Measurements from ENCODE around the gene PSMD7. TPM values are rescaled to one million over a fixed set of nuclear protein-coding genes. Genes with fewer than 3 reads are reported as not detected.

Gene PSMD7
- polyA plus RNA-seq (ENCODE audit: insufficient read length in 12 of 12) = 100 to 1,000 TPM in 1 of 12 donors, 10 to 100 TPM in 10, not detected in 1; 57.6 to 104 (median 93.7) TPM
- long read RNA-seq, donor 1, transcript PSMD7-201 (7 exons, 1,670 nt) = major isoform, 53 of 106 reads
- long read RNA-seq, donor 1, transcript PSMD7-202 (2 exons, 724 nt) = minor isoform, 15 of 106 reads
- long read RNA-seq, donor 1, partial matches to known transcripts = 33 of 106 reads
- long read RNA-seq, donor 1, other reads (novel, unspliced or antisense) = 0 of 106 reads
- long read RNA-seq, donor 2, transcript PSMD7-202 (2 exons, 724 nt) = minor isoform, 9 of 83 reads
- long read RNA-seq, donor 2, transcript PSMD7-201 (7 exons, 1,670 nt) = major isoform, 57 of 83 reads
- long read RNA-seq, donor 2, partial matches to known transcripts = 17 of 83 reads
- long read RNA-seq, donor 2, other reads (novel, unspliced or antisense) = 0 of 83 reads
- long read RNA-seq, donor 3, transcript PSMD7-201 (7 exons, 1,670 nt) = major isoform, 34 of 56 reads
- long read RNA-seq, donor 3, transcript PSMD7-202 (2 exons, 724 nt) = minor isoform, 5 of 56 reads
- long read RNA-seq, donor 3, partial matches to known transcripts = 15 of 56 reads
- long read RNA-seq, donor 3, other reads (novel, unspliced or antisense) = 0 of 56 reads
- long read RNA-seq, donor 4, transcript PSMD7-201 (7 exons, 1,670 nt) = major isoform, 24 of 52 reads
- long read RNA-seq, donor 4, partial matches to known transcripts = 24 of 52 reads
- long read RNA-seq, donor 4, other reads (novel, unspliced or antisense) = 0 of 52 reads
- long read RNA-seq, donor 5, transcript PSMD7-201 (7 exons, 1,670 nt) = major isoform, 106 of 156 reads
- long read RNA-seq, donor 5, transcript PSMD7-202 (2 exons, 724 nt) = minor isoform, 5 of 156 reads
- long read RNA-seq, donor 5, partial matches to known transcripts = 43 of 156 reads
- long read RNA-seq, donor 5, other reads (novel, unspliced or antisense) = 0 of 156 reads
- long read RNA-seq, donor 6, transcript PSMD7-201 (7 exons, 1,670 nt) = major isoform, 25 of 41 reads
- long read RNA-seq, donor 6, transcript PSMD7-202 (2 exons, 724 nt) = minor isoform, 6 of 41 reads
- long read RNA-seq, donor 6, partial matches to known transcripts = 9 of 41 reads
- long read RNA-seq, donor 6, other reads (novel, unspliced or antisense) = 0 of 41 reads
- long read RNA-seq, donor 7, transcript PSMD7-201 (7 exons, 1,670 nt) = major isoform, 27 of 52 reads
- long read RNA-seq, donor 7, transcript PSMD7-202 (2 exons, 724 nt) = minor isoform, 12 of 52 reads
- long read RNA-seq, donor 7, partial matches to known transcripts = 13 of 52 reads
- long read RNA-seq, donor 7, other reads (novel, unspliced or antisense) = 0 of 52 reads
- long read RNA-seq, donor 8, transcript PSMD7-202 (2 exons, 724 nt) = minor isoform, 8 of 129 reads
- long read RNA-seq, donor 8, transcript PSMD7-201 (7 exons, 1,670 nt) = major isoform, 80 of 129 reads
- long read RNA-seq, donor 8, partial matches to known transcripts = 40 of 129 reads
- long read RNA-seq, donor 8, other reads (novel, unspliced or antisense) = 0 of 129 reads
- long read RNA-seq, donor 9, transcript PSMD7-201 (7 exons, 1,670 nt) = major isoform, 34 of 61 reads
- long read RNA-seq, donor 9, transcript PSMD7-202 (2 exons, 724 nt) = minor isoform, 5 of 61 reads
- long read RNA-seq, donor 9, partial matches to known transcripts = 21 of 61 reads
- long read RNA-seq, donor 9, other reads (novel, unspliced or antisense) = 0 of 61 reads
- long read RNA-seq, donor 10, transcript PSMD7-202 (2 exons, 724 nt) = minor isoform, 6 of 98 reads
- long read RNA-seq, donor 10, transcript PSMD7-201 (7 exons, 1,670 nt) = major isoform, 62 of 98 reads
- long read RNA-seq, donor 10, partial matches to known transcripts = 27 of 98 reads
- long read RNA-seq, donor 10, other reads (novel, unspliced or antisense) = 0 of 98 reads
- long read RNA-seq, donor 11, transcript PSMD7-201 (7 exons, 1,670 nt) = major isoform, 74 of 116 reads
- long read RNA-seq, donor 11, transcript PSMD7-202 (2 exons, 724 nt) = minor isoform, 6 of 116 reads
- long read RNA-seq, donor 11, partial matches to known transcripts = 32 of 116 reads
- long read RNA-seq, donor 11, other reads (novel, unspliced or antisense) = 0 of 116 reads

DNA sequence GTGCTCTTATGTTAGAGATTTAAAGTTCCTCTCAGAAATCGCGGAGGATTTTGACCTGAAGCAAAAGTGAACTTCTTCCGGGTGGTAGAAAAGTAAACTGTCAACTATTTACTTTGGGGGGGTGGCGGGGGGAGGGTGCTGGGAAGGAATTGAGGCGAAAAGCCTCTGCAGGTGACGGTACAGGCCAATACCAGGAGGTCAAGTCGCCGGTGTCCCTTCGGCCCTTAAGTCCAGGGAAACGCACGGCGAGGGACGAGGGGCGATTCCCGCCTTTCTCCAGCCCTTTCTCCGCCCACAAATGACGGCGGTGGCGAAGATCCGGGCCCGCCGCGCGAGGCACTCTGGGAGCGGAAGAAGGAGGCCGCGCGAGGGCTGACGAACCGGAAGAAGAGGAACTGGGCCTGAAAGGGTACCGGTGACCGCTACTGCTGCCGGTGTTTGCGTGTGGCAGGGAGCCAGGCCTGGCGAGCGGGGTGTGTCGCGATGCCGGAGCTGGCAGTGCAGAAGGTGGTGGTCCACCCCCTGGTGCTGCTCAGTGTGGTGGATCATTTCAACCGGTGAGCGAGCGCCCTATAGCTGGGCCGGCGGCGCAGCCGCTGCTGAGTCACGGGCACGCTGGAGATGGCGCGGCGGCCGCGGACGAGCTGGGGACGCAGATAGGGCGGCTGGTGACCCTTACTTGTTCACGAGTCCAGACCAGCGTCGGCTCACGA is at the start of gene PSMD7:
Gene PSMD7, plus strand, starts transcription at position 383 of the 713 bp plus-strand sequence. Its CDS starts 101 bp downstream, at position 484.
- DNase-seq = peak; percentile 94

DNA sequence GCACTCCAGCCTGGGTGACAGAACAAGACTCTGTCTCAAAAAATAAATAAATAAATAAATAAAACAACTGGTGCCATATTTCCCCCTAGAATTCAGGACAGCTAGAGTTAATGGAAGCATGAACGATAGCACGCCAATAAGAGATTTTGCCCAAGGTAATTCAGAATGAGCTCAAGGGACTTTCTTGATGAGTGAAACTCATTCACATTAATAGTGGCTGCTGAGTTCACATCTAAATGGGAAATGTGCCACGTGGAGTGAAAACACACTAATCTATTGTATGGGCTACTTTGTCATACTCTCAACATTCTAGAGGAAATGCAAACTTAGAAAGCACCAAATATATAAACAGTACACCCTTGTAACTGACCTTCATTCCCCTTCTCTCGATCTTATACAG is 47.4 kb upstream of the PSMD7 start:
- no peak for DNase-seq

DNA sequence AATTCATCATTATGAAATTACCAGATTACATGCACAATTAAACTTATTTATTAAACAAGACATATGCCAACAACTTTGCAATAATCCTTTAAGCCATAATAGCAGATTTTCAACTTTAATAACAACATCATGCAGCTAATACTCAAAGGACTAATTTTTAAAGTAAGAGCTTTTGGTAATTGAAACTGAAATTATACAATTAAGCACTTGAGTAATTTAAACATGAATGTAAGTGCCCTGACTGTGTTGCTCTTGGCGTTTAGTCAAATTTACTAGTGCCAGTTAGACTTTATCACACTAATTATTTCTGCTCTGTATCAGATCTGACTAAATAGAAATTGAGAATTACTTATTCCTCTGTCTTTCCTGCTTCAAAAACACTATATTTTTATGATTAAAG is 46.8 kb upstream of the PSMD7 start:
- DNase-seq = no peak

DNA sequence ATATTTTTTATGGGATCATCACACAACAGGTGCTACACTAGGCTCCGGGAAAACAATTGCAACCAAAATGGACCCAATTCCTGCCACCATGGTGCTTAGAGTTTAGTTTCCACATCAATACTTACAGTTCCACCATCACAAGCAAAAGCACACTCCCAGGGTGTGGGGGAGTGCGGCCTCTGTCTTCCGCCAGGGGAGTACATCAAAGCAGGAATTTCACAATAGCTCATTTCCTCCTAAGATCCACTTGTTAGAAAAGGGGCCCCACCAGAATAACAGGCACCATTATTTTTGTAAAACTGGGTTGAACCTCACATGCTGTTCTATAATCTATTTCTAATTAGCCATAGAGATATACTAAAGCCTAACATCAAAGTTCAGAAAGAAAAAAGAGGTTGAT is 44.3 kb upstream of the PSMD7 start:
- DNase-seq = no peak

DNA sequence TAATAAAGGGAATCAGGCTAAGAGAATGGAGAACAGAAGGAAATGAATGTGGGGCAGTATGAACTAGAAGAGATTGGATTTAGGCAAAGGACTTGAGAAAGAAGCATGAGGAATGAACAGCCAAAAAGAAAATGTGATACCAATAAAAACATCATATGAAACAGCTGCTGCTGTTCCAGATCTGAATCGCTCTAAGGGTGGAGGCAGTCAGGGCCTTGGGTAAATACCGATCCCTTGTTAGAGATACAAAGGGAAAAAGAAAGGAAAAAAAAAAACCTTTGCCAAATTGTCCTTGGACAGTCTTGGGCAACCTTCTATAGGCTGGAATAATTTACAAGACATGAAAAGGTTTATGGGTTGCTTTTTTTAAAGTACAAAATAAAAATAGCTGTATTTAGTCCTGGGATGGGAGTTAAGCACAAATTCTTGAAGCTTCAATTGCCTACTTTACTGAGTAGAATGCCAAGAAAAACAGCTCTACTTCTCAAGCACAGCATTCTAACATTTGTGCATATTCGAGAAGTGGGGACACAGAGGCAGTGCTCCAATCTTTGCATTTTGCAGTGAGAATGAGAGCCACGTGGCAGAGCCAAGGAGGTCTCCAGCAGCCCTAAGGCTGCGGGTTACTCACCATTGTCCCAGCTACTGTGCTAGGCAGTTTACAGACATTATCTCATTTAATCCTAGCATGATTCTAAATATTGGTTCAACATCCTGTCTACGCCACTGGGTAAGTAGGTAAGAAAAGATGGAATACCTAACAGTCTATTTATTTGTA is 43.3 kb upstream of the PSMD7 start:
- DNase-seq = no peak

DNA sequence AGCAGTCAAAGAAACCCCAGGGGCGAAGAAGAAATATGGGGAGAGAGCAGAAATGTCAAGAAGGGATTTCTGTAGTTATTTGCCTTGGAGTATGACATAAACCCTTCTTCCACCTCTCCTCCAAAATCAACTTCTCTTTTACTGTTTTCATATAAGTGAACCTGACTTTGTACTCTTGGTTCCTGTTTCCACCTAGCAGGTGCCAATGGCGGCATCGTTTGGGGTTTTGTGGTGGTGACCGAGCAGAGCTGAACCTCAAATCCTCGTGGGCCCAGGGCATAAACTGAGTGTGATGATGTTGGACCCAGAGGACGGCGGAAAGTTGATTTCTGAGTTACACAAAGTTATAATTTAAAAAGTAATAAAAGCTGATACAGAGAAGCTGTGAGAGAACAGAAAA is 39.6 kb upstream of the PSMD7 start:
- DNase-seq = no peak

DNA sequence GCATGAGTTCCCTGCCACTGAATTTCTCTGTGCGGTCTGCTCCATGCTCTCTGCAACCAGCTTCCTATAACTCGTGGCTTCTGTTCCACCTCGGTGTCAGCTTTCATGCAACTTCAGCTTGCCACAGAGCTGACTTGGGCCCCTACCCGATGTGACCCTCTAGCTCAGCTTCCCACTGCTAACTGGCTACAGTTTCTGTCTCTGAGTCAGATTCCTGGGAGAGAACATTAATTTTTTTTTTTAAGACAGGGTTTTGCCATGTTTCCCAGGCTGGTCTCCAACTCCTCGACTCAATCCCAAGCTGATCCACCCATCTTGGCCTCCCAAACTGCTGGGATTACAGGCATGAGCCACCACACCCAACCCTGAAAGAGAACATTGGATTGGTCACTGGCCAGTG is 35.5 kb upstream of the PSMD7 start:
- DNase-seq = no peak

DNA sequence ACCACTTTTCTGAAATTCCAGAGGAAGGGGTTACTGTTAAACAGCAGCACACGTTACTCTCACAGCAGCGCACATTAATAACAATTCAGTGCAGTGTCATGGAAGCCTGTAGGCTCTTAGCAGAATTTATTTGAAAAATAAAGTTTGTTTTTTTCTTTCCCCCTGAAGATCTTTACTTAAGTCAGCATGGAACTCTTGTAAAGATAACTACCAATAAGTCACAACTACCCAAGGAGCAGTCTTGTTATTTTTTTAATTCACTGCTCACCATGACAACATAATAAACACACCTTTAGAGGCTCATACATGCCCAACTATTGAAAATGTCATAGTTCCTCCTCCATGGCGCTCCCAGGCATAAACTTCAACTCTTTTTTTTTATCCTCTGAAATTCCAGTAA is 31.8 kb upstream of the PSMD7 start:
- no peak for DNase-seq

DNA sequence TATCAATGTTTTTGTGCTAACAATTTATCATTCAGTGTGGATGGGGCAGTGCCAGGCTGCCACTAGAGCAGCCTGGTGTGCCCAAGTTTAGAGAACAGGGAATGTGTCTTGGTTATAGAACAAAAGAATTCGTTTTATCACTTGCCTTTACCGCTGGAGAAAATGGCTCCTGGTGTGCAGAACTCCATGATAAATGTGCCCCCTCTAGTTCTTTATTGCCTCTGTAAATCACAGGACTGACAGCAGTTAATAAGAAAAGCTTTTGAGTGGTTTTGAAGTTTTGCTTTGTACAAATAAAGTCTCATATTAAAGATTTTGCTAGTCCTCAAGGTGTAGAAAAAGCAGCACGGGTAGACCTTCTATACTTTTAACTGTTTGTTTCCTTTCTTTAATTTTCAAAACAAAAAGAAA is 28.2 kb upstream of the PSMD7 start:
- no peak for DNase-seq

DNA sequence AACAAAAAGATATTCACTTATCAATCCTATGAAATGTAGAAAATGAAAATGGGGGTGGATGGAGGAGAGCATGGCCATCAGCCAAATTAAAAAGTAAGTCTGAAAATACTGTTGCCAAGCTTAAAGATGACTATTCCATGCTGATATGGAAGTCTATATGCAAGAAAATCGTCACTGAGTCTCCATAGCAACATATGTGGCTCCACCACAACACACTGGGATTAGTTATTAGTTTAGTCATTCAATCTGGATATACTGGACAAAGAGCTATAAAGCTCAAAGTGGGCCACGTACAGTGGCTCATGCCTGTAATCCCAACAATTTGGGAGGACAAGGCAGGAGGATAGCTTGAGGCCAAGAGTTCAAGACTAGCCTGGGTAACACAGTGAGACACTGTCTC is 24.7 kb upstream of the PSMD7 start:
- no peak for DNase-seq

DNA sequence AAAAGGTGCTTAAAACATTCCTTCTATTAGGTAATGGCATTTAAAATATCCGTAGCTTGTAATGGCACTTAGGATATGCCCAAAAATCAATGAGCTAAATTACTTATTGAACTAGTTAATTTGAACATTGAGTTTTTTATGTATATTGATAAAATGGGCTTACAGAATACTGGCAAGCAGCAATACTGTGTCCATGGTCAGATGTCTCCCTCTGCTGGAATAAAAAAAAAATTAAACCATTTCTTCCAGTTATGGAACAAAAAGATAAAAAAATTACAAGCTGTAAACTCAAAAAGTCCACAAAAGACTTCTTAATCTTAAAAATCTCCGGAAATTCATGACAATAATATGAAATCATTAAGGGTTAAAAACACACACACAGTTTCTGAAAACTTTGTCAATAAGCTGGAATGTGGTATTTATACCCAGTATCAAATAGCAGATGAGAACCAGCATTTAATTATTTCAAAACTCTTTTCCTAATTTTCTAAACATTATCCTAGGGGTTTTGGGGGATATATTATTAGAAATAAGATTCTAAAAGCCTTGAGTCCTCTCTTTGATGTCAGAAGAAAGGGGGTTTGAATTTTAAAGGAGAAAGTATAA is 21.5 kb upstream of the PSMD7 start:
- DNase-seq = peak; percentile 33

DNA sequence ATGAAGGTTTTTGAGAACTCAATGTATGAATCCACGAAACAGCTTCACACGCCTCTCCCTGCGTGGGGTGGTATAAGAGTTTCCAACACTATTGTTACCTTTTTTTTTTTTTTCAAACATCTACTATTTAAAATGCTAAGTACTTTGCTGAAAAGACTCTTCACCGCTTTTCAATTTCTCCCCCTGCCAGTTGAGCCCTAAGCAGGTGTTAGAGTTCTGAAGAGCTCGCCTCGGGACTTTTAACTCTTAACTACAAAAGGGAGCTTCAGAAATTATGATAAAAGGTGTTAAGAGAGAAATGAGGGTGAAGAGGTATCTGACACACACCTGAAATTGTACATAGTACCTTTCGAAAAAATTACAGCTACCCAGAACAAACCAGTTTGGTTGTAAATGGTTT is 20.9 kb upstream of the PSMD7 start:
- no peak for DNase-seq

DNA sequence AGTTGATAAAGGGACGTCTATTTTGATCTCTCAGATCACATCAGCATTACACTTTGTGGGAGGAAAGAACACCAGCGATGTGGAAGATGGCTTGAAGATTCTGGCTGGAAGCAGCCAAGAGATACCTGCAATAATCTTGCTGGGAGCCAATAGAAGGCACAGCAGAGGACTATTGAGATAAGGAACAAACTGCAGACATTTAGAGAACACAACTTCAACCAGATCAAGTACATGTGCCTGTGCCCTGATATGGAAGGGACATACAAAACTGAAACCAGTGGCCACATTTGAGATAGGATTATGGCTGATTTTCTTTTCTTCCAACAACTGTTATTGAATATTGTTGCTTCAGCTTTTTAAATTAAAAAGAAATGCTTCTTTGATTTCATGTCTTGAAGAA is 18.6 kb upstream of the PSMD7 start:
- no peak for DNase-seq

DNA sequence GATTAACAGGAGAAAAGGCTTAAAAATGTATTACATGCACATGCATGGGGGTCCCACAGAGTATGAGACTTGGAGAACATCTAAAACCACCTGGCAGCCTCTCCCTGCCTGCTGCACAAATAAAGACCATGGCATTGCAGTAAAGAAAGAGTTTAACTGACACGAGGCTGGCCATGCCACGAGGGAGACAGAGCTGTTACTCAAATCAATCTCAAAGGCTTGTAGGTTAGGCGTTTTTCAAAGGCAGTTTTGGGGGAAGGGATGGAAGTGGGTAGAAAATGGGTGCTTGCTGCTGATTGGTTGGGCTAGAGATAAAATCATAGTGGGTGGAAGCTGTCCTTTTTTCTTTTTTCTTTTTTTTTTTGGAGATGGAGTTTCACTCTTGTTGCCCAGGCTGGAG is 17.3 kb upstream of the PSMD7 start:
- no peak for DNase-seq

DNA sequence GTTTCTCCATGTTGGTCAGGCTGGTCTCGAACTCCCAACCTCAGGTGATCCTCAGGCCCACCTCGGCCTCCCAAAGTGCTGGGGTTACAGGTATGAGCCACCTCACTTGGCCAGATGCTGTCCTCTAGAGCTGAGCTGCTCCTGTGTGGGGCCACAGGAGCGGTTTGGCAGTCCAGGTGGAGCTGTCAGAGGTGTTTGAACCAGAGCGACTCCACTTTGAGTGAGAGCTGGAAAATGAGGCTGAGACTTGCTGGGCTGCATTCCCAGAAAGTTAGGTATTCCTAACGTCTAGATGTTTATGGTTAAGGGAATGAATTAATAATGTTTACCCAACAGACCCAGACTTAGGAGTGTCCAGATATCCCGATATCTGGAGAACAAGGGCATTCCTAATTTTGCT is 16.8 kb upstream of the PSMD7 start:
- DNase-seq = no peak

DNA sequence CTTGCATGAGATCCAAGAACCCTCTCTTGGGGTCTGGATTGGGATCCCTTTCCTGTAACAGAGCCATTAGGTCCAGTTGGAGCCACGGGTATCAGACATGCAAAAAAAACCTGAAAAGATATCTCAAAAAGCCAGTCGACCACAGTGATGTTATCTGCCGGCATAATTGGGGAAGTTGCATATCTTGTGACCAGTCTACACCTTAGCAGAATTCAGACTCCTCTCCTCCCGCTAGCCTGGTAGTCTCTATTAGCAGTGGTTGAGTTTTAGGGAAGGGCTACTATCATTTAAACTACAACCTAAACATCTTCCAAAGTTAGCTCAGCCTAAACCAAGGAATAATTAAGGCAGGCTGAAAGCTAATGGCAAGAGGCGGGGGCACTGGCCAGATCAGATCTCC is 16.2 kb upstream of the PSMD7 start:
- DNase-seq = no peak

DNA sequence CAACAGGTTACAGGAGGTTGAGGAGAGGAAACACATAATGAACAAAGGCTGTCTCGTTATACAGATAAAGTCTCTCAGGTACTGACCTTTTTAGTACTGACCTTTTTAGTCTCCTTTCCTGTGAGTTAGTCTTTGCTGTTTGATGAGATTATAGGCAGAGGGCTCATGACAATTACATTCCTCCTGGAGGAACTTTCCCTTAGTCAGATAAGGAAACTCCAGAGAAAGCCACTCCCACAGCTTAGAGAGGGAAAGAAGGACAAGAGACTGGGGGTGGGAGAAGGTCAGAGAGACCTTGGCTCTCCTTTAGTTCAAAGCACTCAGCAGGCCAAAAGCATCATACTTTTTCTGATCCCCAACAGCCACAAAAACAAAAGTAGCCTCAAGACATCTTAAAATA is 15.3 kb upstream of the PSMD7 start:
- no peak for DNase-seq

DNA sequence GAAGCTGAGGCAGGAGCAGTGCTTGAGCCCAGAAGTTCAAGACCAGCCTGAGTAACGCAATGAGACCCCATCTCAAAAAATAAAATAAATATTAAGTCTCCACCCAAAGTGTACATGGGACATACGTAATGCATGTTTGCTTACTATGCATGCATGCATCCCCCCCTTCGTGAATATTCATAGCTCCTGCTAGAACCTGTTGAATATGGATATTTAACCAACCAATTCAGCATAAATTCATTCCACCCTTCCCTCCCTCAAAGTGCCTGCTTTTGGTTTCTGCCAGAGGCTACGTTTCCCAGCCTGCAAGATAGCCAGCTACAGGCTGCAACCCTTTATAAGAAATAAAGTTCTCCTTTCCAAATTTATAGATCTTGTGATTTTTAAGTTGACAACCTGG is 12.9 kb upstream of the PSMD7 start:
- DNase-seq = no peak

Data from muscle of arm (tissue), 14 donors.